Loucy (cell line): ENCODE results near the gene PHAF1.

Experiments
- EZH2phosphoT487 ChIP-seq: fragments of 200-600 bp; IDR thresholded peaks from 2 replicates; pipeline ENCODE4 v1.6.1; 2018; ENCODE audit warnings: antibody characterized with exemption, mild to moderate bottlenecking, moderate library complexity, borderline replicate concordance
- TF ChIP-seq, protein P1 (sequence below): fragments of 200-600 bp; sonication (generic); conservative IDR thresholded peaks from 2 replicates; pipeline ENCODE4 v1.5.1; 2014; ENCODE audit warnings: mild to moderate bottlenecking, antibody characterized with exemption, low read length

DNA sequence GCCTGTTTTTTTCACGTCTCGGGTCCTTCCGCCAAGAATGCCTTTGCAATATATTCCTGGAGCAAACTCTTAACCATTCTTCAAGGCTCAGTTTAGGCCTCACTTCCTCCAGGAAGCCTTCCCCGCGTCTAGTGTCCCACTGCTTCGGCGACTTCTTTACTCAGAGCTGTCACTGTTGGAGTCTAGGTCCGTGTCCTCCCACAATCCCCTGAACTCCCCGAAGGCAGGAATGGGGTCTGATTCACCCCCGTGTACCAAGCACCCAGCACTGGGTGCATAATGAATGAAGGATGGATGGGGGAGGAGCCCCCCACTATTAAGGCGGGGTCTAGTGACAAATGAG is 73.5 kb downstream of the PHAF1 start:
- TF ChIP-seq, protein P1, sequence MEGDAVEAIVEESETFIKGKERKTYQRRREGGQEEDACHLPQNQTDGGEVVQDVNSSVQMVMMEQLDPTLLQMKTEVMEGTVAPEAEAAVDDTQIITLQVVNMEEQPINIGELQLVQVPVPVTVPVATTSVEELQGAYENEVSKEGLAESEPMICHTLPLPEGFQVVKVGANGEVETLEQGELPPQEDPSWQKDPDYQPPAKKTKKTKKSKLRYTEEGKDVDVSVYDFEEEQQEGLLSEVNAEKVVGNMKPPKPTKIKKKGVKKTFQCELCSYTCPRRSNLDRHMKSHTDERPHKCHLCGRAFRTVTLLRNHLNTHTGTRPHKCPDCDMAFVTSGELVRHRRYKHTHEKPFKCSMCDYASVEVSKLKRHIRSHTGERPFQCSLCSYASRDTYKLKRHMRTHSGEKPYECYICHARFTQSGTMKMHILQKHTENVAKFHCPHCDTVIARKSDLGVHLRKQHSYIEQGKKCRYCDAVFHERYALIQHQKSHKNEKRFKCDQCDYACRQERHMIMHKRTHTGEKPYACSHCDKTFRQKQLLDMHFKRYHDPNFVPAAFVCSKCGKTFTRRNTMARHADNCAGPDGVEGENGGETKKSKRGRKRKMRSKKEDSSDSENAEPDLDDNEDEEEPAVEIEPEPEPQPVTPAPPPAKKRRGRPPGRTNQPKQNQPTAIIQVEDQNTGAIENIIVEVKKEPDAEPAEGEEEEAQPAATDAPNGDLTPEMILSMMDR: no peak
- no peak for TF ChIP-seq EZH2phosphoT487
